Left renal cortex interstitium (tissue), 4 donors: ENCODE results near the gene OR2T11. TPM values are rescaled to one million over a fixed set of nuclear protein-coding genes. Genes with fewer than 3 reads are reported as not detected.
"Not testable (repeated sequence)": the region's sequence is repeated elsewhere in the genome, so short reads cannot be mapped to it uniquely, and the experiment has no call there.

Experiments
- DNase-seq, 4 donors: peaks; one replicate each; pipeline ENCODE4 v3.0.0-alpha.2; 2013; ENCODE audit warnings: low read depth in 4 of 4, low spot score in 2 of 4, missing footprints in 1 of 4
- polyA plus RNA-seq, 4 donors: library from polyadenylated mRNA; unstranded; fragments of 120-200 nt; gene quantifications; one replicate each; pipeline ENCODE4 v1.2.1, GENCODE V29; 2013; ENCODE audit not compliant: insufficient read length in 4 of 4

OR2T11 gene
- polyA plus RNA-seq, 4 donors: 0.03 TPM; not detected in 3

GRCh38 chr1:248622570-248623001 is 12.3 kb downstream of the OR2T11 start:
- no peak for DNase-seq

- no peak for DNase-seq
These were observed 13.1 kb downstream of the OR2T11 start for GRCh38 chr1:248621770-248622169.

- DNase-seq: peak in 2 of 4 donors; percentile 3 to 17
These were observed 16.0 kb downstream of the OR2T11 start for GRCh38 chr1:248618878-248619277.

GRCh38 chr1:248618119-248618518 is 16.8 kb downstream of the OR2T11 start:
- no peak for DNase-seq

- DNase-seq: no peak
These were observed 21.1 kb downstream of the OR2T11 start for GRCh38 chr1:248613742-248614141.

GRCh38 chr1:248611883-248612414 is 22.9 kb downstream of the OR2T11 start:
- DNase-seq: no peak

GRCh38 chr1:248610301-248610700 is 24.6 kb downstream of the OR2T11 start:
- DNase-seq: no peak

GRCh38 chr1:248599396-248599795 is 35.5 kb downstream of the OR2T11 start:
- no peak for DNase-seq

- no peak for DNase-seq
These were observed 37.3 kb downstream of the OR2T11 start, which contains the start of gene OR2T10 for GRCh38 chr1:248597589-248597988. TSS of gene OR2T10 (minus strand) at chr1:248597700. CDS start at chr1:248593768, 3,932 bp downstream.

GRCh38 chr1:248596615-248597014 is 38.3 kb downstream of the OR2T11 start:
- no peak for DNase-seq

- no peak for DNase-seq
These were observed 41.7 kb downstream of the OR2T11 start for GRCh38 chr1:248593226-248593625.

GRCh38 chr1:248592655-248593054 is 42.2 kb downstream of the OR2T11 start:
- no peak for DNase-seq

- no peak for DNase-seq
These were observed 44.8 kb downstream of the OR2T11 start for GRCh38 chr1:248590055-248590454.

GRCh38 chr1:248589334-248589733 is 45.6 kb downstream of the OR2T11 start:
- no peak for DNase-seq

GRCh38 chr1:248585266-248585665 is 49.6 kb downstream of the OR2T11 start:
- DNase-seq: no peak

GRCh38 chr1:248576260-248576980 is 58.5 kb downstream of the OR2T11 start:
- no peak for DNase-seq

- not testable (repeated sequence) for DNase-seq
These were observed 60.2 kb downstream of the OR2T11 start, which contains the start of gene OR2T34 for GRCh38 chr1:248574657-248575056. TSS of gene OR2T34 (minus strand) at chr1:248574757. CDS start at chr1:248574757, 0 bp downstream.

GRCh38 chr1:248573856-248574255 is 61.0 kb downstream of the OR2T11 start:
- DNase-seq: not testable (repeated sequence)
